DOHH2 (cell line): ENCODE results near the gene EHHADH.

Source experiments
- H3F3A ChIP-seq: fragments of 200-600 bp; sonication (generic), shearing (Covaris generic); 2 replicates; pipeline ENCODE4 v1.6.0; 2016; ENCODE audit warnings: antibody characterized with exemption, mild to moderate bottlenecking; ENCODE audit not compliant: control insufficient read depth, insufficient read depth
- H3K27ac ChIP-seq: fragments of 200-600 bp; sonication (generic); 2 replicates; pipeline ENCODE4 v1.5.1; 2014; ENCODE audit warnings: low read depth, mild to moderate bottlenecking, low read length, moderate library complexity
- H3K27me3 ChIP-seq: fragments of 200-600 bp; sonication (generic); 2 replicates; pipeline ENCODE4 v1.6.1; 2014; ENCODE audit warnings: mild to moderate bottlenecking, low read length, mixed read lengths; ENCODE audit not compliant: control insufficient read depth
- H3K36me3 ChIP-seq: fragments of 200-600 bp; sonication (generic); 2 replicates; pipeline ENCODE4 v1.6.1; 2014; ENCODE audit warnings: mild to moderate bottlenecking, low read length, moderate library complexity, mixed read lengths; ENCODE audit not compliant: control insufficient read depth
- H3K4me1 ChIP-seq: fragments of 200-600 bp; sonication (generic); 2 replicates; pipeline ENCODE4 v1.6.1; 2014; ENCODE audit warnings: mild to moderate bottlenecking, low read length, mixed read lengths; ENCODE audit not compliant: control insufficient read depth
- H3K4me2 ChIP-seq: fragments of 200-600 bp; sonication (generic); 2 replicates; pipeline ENCODE4 v1.6.0; 2014; ENCODE audit warnings: mild to moderate bottlenecking, low read length, moderate library complexity
- H3K4me3 ChIP-seq: fragments of 200-600 bp; sonication (generic); 2 replicates; pipeline ENCODE4 v1.5.1; 2014; ENCODE audit warnings: mild to moderate bottlenecking, low read length, mixed read lengths
- H3K79me2 ChIP-seq: fragments of 200-600 bp; sonication (generic); 2 replicates; pipeline ENCODE4 v1.6.1; 2014; ENCODE audit warnings: mild to moderate bottlenecking, low read length, mixed read lengths; ENCODE audit not compliant: control insufficient read depth
- H3K9me2 ChIP-seq: fragments of 200-600 bp; sonication (generic); replicated peaks from 2 replicates; pipeline ENCODE4 v1.6.1; 2014; ENCODE audit warnings: mild to moderate bottlenecking, low read length, mixed read lengths; ENCODE audit not compliant: control insufficient read depth
- H3K9me3 ChIP-seq: fragments of 200-600 bp; sonication (generic); 2 replicates; pipeline ENCODE4 v1.6.1; 2014; ENCODE audit warnings: antibody characterized with exemption, low read length, mixed read lengths; ENCODE audit not compliant: control insufficient read depth, insufficient read depth
- H4K20me1 ChIP-seq: fragments of 200-600 bp; sonication (generic); 2 replicates; pipeline ENCODE4 v1.6.0; 2014; ENCODE audit warnings: low read depth, mild to moderate bottlenecking, antibody characterized with exemption, low read length, moderate library complexity; ENCODE audit not compliant: control insufficient read depth, insufficient read depth
- CTCF ChIP-seq: fragments of 200-600 bp; sonication (generic); IDR thresholded peaks from one replicate; pipeline ENCODE4 v1.5.1; 2014; ENCODE audit warnings: antibody characterized with exemption, mild to moderate bottlenecking, low read depth, low read length; ENCODE audit not compliant: poor library complexity, severe bottlenecking
- EZH2phosphoT487 ChIP-seq: fragments of 200-600 bp; sonication (generic); IDR thresholded peaks from 2 replicates; pipeline ENCODE4 v1.6.1; 2017; ENCODE audit warnings: borderline replicate concordance, mild to moderate bottlenecking, antibody characterized with exemption, low read length, moderate library complexity, mixed read lengths

EHHADH gene

GRCh38 chr3:185280572-185281365 lies 26.9 kb upstream of the EHHADH start:
- 0 out of 2 replicates have a peak, but pooled peaks cover 3% of the 10 kb centered on the region for H3F3A ChIP-seq
- H3K4me3 ChIP-seq, result peak overlapping the region; percentile 52
- no peak overlapping the region for H3K27ac ChIP-seq
- TF ChIP-seq EZH2phosphoT487 (no peak), CTCF (peak; percentile 87)
- H3K4me2 ChIP-seq, result peak overlapping the region; percentile 58
- H3K27me3 ChIP-seq, result no peaks in the 10 kb centered on the region
- no peaks in the 10 kb centered on the region for H3K9me2 ChIP-seq
- H4K20me1 ChIP-seq, result no peaks in the 10 kb centered on the region
- 0 out of 2 replicates have a peak, but pooled peaks cover 2% of the 10 kb centered on the region for H3K79me2 ChIP-seq
- peaks cover 31% of the 10 kb centered on the region for H3K4me1 ChIP-seq
- peaks cover 10% of the 10 kb centered on the region; the same call in 1 of the 2 replicates for H3K9me3 ChIP-seq
- peaks cover 5% of the 10 kb centered on the region for H3K36me3 ChIP-seq

GRCh38 chr3:185279587-185280138 lies 25.8 kb upstream of the EHHADH start:
- no peak overlapping the region for H3K27ac ChIP-seq
- TF ChIP-seq EZH2phosphoT487 (no peak), CTCF (no peak)
- peaks cover 31% of the 10 kb centered on the region for H3K4me1 ChIP-seq
- no peak overlapping the region for H3K4me2 ChIP-seq
- H3F3A ChIP-seq, result 0 out of 2 replicates have a peak, but pooled peaks cover 3% of the 10 kb centered on the region
- peaks cover 5% of the 10 kb centered on the region for H3K36me3 ChIP-seq
- 0 out of 2 replicates have a peak, but pooled peaks cover 2% of the 10 kb centered on the region for H3K79me2 ChIP-seq
- H3K27me3 ChIP-seq, result no peaks in the 10 kb centered on the region
- no peaks in the 10 kb centered on the region for H3K9me2 ChIP-seq
- H3K9me3 ChIP-seq, result peaks cover 10% of the 10 kb centered on the region; the same call in 1 of the 2 replicates
- H4K20me1 ChIP-seq, result no peaks in the 10 kb centered on the region
- H3K4me3 ChIP-seq, result no peak overlapping the region

GRCh38 chr3:185276415-185276814 lies 22.6 kb upstream of the EHHADH start:
- no peaks in the 10 kb centered on the region for H3F3A ChIP-seq
- H3K4me1 ChIP-seq, result peaks cover 11% of the 10 kb centered on the region
- H3K36me3 ChIP-seq, result no peaks in the 10 kb centered on the region
- H4K20me1 ChIP-seq, result no peaks in the 10 kb centered on the region
- TF ChIP-seq EZH2phosphoT487, result no peak
- no peak overlapping the region for H3K4me2 ChIP-seq
- no peak overlapping the region for H3K4me3 ChIP-seq
- H3K9me2 ChIP-seq, result no peaks in the 10 kb centered on the region
- H3K9me3 ChIP-seq, result peaks cover under 1% of the 10 kb centered on the region; the same call in 1 of the 2 replicates
- H3K27me3 ChIP-seq, result no peaks in the 10 kb centered on the region
- no peak overlapping the region for H3K27ac ChIP-seq
- H3K79me2 ChIP-seq, result no peaks in the 10 kb centered on the region

- TF ChIP-seq CTCF (no peak), EZH2phosphoT487 (no peak)
- Histone ChIP-seq H3K4me2 (no peak overlapping the region), H3K27ac (no peak overlapping the region), H3K27me3 (peaks cover 10% of the 10 kb centered on the region), H3F3A (no peaks in the 10 kb centered on the region), H3K4me3 (no peak overlapping the region), H3K4me1 (no peaks in the 10 kb centered on the region), H3K79me2 (no peaks in the 10 kb centered on the region), H3K36me3 (no peaks in the 10 kb centered on the region), H4K20me1 (no peaks in the 10 kb centered on the region), H3K9me2 (no peaks in the 10 kb centered on the region), H3K9me3 (no peaks in the 10 kb centered on the region)
Observed at GRCh38 chr3:185272033-185272432, 18.2 kb upstream of the EHHADH start.
